GM19397 (cell line): Measurements from ENCODE around the gene JMJD7.

Experiments used
- ATAC-seq: cut with Tn5 transposase; IDR thresholded peaks from one replicate; pipeline ENCODE4 v1.9.1; 2021; ENCODE audit warnings: mild to moderate bottlenecking, moderate library complexity; ENCODE audit not compliant: unreplicated experiment

The JMJD7 gene

DNA sequence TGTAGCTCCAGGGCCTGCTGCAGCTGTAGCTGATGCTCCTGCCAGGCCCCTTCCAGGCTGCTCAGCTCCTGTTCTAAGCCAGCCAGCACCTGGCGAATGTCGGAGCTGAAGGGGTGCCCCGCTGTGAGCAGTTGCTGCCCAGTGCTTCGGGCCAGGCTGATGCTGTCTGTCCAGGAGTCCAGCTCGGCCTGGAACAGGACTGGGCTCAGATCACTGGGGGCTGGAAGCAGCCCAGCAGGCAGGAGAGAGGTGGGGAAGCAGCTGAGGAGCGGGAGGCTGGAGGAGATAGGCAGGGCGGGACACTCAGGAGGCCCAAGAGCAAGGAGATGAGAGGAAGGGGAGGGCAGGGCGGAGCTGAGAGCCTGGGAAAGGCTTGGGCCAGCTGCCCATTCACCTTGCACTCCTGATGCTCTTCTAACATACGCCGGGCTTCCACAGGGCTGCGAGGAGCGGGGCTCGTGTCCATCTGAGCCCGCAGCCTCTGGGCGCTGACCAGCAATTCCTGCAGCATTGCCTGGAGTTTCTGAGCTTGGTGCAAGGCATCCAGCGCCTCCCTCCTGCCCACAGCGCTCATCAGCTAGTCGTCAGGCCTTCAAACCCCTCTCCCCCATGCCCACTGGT, 34.0 kb downstream of the JMJD7 start:
- no peak for ATAC-seq

DNA sequence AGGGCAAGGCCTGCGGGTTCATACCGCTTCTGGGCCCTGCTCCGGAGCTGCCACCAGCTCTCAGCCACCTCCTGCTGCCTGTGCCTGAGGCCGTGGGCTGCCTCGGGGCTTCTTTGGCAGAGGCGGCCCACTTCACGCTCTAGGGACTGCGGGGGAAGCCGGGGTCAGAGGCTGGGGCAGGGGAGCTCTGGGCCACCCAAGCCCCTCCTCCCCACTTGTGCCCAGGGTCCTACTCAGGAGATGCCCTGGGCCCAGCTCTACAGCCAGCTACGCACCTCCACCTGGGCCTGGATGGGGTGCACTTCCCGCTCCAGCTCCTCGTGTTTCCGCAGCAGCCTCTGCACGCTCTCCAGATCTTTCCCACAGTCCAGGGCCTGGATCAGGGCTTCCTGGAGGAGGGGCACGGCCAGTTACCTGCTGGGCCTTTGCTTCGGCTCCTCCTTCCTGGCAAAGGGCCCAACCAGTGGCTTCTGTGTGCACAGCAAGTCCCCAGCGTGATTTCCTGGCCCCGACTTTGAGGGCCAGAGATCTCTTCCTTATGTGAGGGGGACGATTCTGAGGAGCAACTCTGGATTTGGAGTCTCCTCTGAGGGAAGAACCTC, 34.7 kb downstream of the JMJD7 start:
- ATAC-seq: no peak

DNA sequence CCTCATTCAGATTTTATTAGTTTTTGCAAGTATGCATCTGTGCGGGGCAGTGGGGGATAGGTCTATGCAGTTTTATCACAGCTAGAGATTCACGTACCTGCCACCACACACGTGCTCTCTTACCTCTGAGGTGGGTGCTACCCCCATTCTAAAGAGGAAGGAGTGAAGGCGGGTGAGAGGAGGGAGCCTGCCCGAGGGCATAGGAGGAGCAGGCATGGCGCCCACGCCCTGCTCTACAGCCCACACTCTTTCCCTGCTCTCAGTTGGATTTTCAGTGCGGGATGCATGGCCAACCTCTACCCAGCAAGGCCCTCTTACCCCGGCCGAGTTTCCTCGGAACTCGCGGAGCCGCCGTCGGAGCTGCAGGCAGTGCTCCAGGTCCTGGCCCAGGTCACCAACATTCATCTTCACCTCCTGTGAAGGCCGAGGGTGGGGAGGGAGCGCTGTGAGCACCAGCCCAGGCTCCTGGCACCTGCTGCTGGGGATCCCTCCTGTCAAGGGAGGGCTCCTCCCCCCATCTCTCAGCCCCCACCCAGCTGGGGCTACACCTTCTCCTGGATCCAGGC, 37.7 kb downstream of the JMJD7 start:
- ATAC-seq: no peak

DNA sequence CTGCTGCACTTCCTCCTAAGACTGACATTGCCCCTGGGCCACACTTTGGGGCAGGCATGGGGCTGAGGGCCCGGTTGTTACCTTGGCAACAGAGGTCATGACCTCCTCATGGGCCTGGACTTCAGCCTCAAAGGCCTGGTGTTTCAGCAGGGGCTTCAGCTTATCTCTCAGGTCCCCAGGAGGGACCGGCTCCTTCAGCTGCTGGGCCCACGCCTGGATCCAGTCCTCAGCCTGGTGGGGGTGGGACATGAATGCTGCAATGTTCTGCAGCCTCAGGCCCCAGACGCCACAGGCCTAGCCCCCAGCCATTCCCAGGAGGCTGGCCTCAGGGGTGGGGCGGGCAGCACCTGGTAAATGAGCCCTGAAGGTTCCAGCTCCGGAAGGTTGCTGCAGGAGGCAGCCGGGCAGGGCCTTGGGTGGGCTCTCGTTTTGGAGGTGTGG, 38.4 kb downstream of the JMJD7 start:
- ATAC-seq: no peak

DNA sequence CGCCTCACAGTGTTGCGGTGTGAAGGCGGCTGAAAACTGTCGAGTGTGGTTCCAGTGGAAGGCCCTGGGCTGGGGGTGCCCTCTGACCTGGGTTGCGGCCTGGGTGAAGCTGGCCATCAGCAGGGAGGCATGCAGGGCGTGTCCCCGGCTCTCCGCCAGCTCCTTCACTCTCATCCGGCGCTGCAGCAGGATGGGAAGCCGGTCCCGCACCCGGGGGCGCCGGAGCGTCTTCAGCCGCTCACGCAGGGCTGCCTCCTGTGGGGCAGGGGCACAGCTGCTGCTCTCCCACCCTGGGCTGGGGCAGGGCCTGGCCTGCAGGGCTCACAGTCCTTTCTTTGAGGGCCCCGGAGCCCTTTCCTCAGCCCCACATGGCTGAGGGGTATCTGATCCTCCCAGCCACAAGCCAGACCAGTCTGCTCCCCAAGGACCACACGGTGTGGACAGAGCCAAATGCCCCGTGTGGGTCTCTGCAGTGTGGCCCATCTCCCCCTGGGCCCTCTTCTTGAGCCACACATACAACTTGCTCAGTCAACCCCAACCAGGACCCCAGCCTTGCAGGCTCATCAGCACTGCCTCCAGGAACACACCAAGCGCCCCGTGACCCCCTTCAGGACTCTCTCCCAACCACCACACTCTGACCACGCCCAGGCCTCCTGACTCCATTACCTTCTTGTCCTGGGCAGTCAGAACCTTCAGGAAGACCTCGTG, 39.1 kb downstream of the JMJD7 start:
- no peak for ATAC-seq

DNA sequence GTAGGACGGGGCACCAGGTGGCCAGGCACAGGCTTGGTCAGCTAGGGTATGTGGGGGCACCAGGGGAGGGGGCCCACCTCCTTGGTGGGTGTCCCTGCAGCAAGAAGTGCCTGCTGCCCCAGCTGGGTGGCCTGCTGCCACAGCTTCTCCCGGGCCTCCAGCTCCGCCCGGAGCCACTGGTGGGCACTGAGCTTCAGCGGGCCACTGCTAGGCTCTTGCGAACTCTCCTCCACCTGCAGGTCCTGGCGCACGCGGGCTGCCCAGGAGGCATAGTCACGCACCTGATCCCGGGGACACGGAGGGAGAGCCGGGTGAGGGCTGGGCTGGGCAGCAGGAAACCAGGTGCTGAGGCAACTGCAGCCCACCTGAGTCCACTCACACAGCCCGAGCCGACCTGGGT, 40.4 kb downstream of the JMJD7 start:
- ATAC-seq: no peak

DNA sequence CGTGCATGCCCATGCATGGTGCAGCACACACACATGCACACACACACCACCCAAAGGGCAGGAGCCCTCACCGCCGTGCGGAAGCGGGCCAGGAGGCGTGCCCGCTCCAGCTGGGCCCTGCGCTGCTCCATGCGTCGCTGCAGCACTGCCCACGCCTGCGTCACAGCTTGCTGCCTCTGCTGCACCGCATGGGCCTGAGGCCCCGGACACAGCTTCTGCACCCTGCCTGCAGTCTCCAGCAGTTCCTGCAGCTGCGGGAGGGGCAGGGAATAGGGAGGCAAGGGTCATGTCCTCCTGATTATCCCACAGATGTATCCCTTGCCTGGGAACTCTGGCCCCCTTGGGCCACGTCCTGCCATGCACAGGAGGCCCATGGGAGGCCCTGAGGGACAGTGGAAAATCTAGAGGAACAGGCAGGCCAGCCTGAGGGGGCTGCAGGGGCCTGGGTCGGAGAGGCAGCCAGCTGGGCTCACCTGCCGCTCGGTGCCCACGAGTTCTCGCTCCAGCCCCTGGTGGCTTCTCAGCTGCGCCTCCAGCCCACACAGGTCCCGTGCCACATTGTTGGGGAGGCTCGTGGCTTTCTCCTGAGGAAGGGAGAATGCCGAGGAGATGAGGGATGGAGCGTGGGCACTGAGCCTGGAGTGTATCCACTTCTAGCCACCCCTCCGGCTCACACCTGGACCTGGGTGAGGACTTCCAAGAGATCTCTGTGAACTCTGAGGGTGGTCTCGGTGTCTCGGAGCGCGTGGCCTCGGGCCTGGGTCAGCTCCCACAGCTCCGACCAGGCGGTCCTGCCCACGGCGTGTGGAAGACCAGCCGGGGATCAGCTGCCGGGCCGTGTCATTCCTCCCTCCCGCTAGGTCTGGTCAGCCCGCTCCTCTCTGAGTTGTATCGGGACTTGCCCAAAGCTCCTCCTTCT, 42.1 kb downstream of the JMJD7 start:
- no peak for ATAC-seq

DNA sequence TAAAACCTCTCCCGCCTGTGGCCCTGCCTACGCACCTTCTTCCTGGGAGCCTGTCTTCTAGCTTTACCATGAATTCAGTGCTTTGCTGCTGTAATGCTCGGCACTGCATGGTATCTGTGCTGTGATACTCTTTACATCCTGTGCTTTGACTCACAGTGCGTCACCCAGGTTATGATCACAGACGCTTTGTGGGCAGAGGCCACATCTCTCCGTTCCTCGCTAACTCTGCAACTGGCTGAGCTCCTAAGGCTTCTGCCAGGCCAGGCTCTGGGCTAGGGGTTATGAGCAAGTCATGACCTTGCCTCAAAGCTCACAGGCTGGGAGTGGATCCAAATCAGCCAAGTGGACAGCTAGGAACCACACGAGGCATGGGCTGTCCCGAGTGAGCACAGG, 42.8 kb downstream of the JMJD7 start:
- no peak for ATAC-seq

DNA sequence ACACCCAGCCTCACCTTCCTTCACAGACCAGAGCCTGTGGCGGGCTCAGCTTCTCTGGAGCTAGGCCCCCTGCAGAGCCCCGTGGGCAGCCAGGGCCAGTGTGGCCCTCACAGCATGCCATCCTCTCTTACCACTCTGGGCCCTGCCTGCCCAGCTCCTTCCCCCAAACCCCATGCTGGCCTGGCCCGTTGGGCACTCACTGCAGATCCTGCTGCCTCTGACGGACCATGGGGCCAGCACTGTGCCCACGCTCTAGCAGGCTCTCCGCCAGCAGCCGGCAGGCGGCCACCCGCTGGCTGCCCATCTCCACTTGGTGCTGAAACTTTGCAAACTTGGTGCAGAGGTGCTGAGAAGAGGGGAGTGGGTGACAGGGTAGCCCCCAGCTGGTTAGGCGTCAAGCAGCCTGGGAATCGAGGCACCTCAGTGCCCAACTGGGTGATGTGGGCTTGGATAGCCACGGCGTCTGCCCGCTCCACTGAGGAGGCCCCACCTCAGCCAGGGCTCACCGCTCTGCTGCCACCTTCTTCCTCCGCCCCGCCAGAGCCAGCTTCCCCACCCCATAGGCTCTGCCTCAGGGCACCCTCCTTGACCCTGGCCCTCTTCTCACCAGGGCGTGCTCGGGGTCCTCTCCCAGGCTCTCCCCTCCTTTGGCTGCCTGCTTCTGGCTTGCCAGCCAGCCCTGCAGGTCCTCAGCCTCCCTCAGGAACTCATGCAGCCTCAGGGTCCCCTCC, 43.4 kb downstream of the JMJD7 start:
- ATAC-seq: no peak

DNA sequence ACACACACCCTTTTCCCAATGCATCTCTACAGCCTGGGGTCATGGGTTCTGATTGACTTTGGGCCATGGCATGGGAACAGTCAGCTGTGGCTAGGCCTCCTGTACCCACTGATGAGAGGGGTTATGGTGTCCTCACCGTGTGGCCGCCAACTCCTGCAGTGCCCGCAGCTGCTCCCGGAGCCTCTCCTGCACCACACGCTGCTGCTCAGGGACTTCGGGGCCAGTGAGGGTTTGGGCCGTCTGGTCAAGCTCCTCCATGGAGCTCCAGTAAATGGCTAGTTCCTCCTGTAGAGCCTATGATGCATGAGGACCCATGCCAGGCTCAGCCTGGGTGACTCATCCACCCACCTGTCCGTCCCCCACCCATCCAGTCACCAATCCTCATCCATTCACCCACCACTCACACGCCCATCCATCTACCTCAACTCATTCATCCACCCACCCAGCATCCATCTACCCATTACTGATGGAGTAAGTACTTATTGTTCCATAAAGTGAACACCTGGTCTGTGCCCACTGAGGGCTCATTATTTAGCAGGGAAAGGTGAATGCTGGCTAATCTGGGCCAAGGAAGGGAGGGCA, 44.4 kb downstream of the JMJD7 start:
- no peak for ATAC-seq

DNA sequence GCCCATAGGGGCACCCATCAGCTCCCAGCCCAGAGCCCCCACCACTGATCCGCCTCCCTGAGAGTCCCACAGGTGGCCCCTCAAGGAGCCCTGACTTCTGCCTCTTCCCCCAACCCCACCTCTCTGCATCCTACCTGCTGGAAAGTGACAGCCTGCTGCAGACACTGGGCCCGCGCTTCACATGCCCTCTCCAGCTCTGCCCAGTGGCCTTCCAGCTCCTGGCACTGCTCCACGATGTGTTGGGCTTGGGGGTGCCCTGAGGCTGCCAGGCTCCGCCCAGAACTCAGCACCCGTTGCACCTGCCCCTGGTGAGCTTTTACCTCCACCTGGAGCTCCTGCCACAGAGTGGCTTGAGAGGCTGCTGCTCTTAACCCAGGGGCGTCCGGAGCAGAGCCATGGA, 45.8 kb downstream of the JMJD7 start:
- no peak for ATAC-seq

DNA sequence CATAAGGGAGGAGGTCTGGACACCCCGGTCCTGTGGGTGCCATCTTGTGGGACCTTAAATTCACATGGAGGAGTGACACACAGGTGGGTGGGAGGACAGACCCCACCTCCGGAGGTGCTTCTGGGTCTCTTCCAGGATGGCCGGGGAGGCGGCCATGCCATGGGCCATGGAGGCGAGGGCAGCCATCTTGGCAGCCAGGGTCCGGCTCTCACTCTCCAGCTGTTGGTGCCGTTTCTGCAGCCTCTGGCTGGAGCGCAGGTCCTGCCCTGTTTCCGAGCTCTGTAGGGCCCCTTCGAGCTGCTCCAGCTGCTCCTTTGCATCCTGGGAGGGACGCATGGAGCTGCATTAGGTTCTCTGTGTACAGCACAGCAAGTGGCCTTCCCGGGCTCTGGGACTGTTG, 46.8 kb downstream of the JMJD7 start:
- no peak for ATAC-seq

DNA sequence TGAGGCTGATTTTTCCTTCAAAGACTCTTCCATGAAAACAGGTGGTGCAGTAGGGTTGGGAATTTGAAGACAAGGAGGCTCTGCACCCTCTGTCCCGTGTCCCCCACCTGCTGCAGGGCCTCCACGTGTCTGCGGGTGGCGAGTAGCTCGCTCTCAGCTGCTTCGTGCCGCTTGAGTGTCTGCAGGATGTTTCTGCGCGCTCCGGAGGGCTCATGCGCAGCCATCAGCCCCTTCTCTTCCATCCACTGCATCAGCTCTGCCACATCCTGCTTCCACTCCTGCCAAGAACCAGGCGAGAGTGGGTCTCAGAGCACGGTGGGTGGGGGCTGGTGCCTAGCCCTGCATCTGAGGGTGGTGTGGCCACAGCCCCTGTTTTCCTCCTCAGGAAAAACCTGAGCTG, 48.1 kb downstream of the JMJD7 start:
- no peak for ATAC-seq

DNA sequence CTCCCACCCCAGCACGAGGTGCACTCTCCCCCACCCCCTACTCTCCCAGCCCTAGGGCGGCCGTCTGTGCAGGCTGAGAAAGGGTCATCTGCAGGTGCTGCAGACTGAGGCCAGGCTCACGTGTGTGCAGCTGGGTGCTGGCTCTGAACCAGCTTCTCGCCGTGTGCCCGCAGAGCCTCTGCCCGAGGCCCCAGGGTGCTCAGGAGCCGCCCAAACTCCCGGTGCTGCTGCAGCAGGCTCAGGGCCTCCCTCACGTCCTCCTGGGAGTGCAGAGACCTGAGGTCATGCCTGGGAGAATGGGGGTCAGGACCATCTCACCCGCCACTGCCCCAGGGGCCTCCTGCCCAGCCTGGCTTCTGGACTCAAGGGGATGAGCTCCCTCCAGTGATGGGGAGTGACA, 48.8 kb downstream of the JMJD7 start:
- ATAC-seq: no peak

DNA sequence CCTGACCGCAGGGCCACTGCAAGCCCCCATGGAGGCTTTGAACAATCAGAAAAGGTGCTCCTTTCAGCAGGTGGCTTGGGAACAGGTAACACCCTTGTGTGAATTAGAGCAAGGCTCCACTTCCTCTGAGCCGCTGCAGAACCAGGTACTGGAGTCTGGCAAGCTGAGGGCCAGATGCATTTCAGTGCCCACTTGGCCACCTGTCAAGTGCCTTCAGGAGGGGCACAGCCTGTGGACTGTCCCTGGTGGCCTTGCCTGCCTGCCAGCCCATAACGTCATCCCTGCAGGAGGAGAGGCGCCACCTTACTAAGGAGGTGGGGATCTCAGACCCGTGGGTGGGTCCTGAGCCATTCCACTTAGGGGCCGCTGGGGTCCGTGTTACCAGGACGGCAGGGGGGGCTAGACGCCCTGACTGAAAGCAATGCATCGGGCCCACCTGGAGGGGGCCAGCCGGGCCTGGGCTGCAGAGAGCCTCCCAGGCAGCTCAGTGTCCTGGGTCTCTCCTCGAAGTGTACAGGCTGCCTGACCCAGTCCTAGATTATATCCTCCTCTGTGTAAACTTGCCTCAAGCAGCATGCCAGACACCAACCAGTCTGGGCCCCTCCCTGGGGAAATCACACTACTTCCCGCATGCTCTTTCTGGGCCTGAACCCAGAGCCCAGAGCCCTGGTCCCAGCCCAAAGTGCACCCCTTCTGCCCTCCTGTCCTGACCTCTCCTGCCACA, 49.9 kb downstream of the JMJD7 start:
- ATAC-seq: no peak

DNA sequence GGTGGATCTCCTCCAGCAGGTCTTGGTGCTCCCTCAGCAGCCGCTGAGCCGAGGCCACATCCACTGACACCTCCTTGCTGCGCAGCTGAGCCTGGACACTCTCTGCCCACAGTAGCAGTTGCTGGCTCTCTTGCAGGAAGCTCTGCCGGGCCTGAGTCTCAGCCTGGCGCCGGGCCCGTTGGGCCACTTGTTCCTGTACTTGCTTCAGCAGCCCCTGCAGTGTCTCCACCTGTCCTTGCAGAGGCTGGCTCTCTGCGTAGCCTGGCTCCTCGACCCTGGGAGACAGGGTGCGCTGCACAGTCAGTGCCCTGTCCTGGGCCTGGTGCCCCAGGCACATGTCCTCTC, 50.4 kb downstream of the JMJD7 start:
- ATAC-seq: no peak

DNA sequence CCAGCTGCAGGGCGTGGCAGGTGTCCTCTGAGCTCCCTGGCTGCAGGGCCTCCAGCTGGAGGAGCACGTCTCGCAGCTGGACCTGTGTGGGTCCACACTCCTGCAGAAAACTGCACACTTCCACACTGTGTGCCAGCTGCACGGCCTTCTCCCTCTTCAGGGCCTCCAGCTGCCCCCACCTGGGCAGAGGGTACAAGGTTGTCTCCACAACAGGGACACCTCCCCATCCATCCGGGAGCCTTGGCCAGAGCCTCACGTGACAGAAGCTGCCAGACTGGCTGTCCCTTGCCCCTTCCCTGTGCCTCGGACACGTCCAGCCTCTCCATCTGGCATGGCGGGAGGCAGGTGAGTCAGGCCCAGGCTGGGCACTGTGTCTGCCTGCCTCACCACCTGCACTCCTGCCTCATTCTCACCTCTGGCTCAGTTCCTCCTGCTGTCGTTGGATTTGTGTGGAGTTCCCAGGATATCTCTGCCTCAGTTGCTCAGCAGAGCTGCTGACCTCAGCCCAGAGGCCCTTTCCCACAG, 51.5 kb downstream of the JMJD7 start:
- ATAC-seq: no peak

DNA sequence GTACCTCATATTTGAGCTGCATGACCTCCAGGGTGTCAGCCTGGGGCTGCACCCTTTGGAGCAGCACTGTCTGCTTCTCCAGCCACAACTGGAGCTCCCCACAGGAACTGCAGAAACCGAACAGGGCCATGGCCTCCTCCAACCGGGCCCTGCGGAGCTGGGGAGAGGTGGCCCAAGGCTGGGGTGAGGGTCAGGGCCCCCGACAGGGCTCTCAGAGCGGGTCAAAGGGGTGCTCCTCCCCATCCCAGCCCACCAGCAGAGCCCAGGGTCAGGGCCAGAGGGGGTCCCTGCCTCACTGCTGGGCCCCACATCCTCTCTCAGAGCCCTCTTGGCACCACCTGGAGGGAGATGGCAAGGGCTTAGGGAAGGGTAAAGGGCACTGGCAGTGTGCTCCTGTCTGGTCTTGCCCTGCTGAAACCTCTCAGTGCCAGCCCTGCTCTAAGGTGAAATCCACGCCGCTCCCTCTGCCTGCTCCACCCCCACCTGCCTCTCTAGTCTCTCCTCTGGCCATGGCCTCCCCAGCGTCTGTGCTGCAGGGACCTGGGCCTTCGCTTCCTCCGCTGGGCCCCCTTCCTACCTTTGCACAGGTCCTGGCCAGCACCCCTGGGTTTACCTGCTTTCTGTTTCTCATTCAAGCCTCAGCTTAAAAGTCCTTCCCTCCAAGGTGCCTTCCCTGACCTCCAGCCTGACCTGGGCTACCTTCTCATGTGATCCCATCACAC, 52.4 kb downstream of the JMJD7 start:
- no peak for ATAC-seq

DNA sequence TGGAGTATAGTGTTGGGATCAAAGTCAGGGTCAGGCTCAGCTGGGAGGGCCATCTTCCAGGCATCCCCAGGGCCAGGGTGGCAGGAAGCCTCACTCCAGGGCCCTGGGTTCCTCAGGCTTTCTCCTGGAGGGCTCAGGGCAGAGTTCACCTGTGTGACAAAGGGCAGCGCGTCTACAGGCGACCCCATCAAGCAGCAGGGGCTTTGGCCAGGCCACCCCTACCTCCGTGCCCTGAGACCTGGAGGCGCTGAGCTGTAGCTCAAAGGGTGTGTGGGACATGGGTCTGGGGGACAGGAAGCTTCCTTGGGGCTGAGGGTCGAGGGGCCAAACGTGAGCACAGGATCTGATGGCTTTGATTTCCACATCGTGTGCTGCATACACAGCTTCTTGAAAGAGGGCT, 53.2 kb downstream of the JMJD7 start:
- ATAC-seq: no peak
